ENCODE measurements around the gene RBM5.

The RBM5 gene

DNA sequence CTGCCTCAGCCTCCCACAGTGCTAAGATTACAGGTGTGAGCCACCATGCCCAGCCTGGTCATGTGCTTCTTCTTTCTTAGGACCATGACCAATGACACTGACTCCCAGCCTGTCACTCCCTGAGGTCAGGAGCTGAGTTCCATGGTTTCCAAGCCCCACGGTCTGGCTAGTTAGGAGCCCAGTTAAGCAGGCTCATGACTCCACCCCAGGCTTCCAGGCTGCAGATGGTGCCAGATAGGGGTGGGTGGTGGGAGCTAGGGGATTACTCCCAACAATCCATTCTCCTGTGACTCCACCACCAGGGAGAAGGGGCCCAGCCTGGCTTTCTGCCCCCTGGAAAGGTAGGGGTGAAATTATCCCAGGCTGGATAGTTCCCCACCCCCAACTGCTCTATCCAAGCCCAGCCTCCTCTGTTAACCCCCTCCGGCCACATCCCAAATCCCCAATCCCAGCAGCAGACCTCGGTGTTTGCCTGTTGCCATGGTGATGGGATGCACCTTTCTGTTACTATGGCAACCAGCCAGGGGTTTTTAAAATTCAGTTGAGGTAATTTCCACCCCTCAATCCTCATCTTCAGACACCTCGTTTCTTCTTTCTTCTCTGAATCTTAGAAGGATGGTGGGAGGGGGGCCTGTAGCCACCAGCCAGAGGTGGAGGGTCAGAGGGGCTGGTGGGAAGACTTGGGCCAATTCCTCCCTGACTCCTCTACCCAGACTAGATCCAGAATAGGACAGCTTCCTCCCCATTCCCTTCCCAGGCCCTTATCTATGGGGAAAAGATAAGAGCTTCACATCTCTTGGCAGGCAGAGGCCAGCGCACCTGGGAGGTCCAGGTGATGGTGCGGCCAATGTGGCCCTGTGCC, 43.9 kb downstream of the RBM5 start:
- no peak for ATAC-seq
- no peak for TF ChIP-seq ESRRG (CRISPR knock-in tag; IDR thresholded peaks at IDR 0.05)
- TF ChIP-seq, protein P1, sequence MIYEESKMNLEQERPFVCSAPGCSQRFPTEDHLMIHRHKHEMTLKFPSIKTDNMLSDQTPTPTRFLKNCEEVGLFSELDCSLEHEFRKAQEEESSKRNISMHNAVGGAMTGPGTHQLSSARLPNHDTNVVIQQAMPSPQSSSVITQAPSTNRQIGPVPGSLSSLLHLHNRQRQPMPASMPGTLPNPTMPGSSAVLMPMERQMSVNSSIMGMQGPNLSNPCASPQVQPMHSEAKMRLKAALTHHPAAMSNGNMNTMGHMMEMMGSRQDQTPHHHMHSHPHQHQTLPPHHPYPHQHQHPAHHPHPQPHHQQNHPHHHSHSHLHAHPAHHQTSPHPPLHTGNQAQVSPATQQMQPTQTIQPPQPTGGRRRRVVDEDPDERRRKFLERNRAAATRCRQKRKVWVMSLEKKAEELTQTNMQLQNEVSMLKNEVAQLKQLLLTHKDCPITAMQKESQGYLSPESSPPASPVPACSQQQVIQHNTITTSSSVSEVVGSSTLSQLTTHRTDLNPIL (CRISPR knock-in tag; IDR thresholded peaks at IDR 0.05; ENCODE audit: low read depth), result no peak
- TF ChIP-seq, protein P2, sequence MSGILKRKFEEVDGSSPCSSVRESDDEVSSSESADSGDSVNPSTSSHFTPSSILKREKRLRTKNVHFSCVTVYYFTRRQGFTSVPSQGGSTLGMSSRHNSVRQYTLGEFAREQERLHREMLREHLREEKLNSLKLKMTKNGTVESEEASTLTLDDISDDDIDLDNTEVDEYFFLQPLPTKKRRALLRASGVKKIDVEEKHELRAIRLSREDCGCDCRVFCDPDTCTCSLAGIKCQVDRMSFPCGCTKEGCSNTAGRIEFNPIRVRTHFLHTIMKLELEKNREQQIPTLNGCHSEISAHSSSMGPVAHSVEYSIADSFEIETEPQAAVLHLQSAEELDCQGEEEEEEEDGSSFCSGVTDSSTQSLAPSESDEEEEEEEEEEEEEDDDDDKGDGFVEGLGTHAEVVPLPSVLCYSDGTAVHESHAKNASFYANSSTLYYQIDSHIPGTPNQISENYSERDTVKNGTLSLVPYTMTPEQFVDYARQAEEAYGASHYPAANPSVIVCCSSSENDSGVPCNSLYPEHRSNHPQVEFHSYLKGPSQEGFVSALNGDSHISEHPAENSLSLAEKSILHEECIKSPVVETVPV (CRISPR knock-in tag; IDR thresholded peaks at IDR 0.05), result no peak
- no peak for TF ChIP-seq OSR1 (CRISPR knock-in tag; IDR thresholded peaks at IDR 0.05)
- TF ChIP-seq RARB (CRISPR knock-in tag; IDR thresholded peaks at IDR 0.05), result no peak
- TF ChIP-seq PPARA (CRISPR knock-in tag; IDR thresholded peaks at IDR 0.05; ENCODE audit: borderline replicate concordance), result no peak
- TF ChIP-seq, protein P3, sequence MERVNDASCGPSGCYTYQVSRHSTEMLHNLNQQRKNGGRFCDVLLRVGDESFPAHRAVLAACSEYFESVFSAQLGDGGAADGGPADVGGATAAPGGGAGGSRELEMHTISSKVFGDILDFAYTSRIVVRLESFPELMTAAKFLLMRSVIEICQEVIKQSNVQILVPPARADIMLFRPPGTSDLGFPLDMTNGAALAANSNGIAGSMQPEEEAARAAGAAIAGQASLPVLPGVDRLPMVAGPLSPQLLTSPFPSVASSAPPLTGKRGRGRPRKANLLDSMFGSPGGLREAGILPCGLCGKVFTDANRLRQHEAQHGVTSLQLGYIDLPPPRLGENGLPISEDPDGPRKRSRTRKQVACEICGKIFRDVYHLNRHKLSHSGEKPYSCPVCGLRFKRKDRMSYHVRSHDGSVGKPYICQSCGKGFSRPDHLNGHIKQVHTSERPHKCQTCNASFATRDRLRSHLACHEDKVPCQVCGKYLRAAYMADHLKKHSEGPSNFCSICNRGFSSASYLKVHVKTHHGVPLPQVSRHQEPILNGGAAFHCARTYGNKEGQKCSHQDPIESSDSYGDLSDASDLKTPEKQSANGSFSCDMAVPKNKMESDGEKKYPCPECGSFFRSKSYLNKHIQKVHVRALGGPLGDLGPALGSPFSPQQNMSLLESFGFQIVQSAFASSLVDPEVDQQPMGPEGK (CRISPR knock-in tag; IDR thresholded peaks at IDR 0.05; ENCODE audit: borderline replicate concordance), result no peak
- TF ChIP-seq, protein P4, sequence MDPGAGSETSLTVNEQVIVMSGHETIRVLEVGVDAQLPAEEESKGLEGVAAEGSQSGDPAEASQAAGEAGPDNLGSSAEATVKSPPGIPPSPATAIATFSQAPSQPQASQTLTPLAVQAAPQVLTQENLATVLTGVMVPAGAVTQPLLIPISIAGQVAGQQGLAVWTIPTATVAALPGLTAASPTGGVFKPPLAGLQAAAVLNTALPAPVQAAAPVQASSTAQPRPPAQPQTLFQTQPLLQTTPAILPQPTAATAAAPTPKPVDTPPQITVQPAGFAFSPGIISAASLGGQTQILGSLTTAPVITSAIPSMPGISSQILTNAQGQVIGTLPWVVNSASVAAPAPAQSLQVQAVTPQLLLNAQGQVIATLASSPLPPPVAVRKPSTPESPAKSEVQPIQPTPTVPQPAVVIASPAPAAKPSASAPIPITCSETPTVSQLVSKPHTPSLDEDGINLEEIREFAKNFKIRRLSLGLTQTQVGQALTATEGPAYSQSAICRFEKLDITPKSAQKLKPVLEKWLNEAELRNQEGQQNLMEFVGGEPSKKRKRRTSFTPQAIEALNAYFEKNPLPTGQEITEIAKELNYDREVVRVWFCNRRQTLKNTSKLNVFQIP (CRISPR knock-in tag; IDR thresholded peaks at IDR 0.05; ENCODE audit: borderline replicate concordance, low read depth), result no peak
- no peak for TF ChIP-seq ZNF70 (CRISPR knock-in tag; IDR thresholded peaks at IDR 0.05)
- TF ChIP-seq ZC3H10 (CRISPR knock-in tag; IDR thresholded peaks at IDR 0.05), result no peak
- TF ChIP-seq GLIS3 (CRISPR knock-in tag; IDR thresholded peaks at IDR 0.05), result no peak
- no peak for TF ChIP-seq ZNF565 (CRISPR knock-in tag; conservative IDR thresholded peaks at IDR 0.05; ENCODE audit: low read depth)
- no peak for TF ChIP-seq ZFP30 (CRISPR knock-in tag; IDR thresholded peaks at IDR 0.05)
- no peak for TF ChIP-seq ZNF8 (CRISPR knock-in tag; IDR thresholded peaks at IDR 0.05)
- TF ChIP-seq BACH2 (CRISPR knock-in tag; IDR thresholded peaks at IDR 0.05; ENCODE audit: borderline replicate concordance), result no peak
- no peak for TF ChIP-seq SNAI2 (CRISPR knock-in tag; IDR thresholded peaks at IDR 0.05)

DNA sequence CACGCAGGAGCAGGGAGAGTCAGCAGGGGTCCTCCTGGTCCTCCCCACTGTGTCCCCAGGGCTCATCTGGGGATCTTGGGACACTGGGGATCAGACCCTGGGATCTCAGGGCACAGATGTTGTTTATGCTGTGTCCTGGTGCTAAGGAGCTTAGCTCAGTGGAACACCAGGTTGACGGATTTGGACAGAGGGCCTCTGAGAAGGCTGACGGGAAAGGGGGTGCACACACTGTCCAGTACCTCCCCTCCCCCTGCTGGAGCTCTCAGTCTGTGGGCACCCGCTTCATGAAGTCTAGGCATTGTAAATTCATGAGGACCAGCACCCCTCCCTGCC, 44.5 kb downstream of the RBM5 start:
- TF ChIP-seq, protein P1 (CRISPR knock-in tag; IDR thresholded peaks at IDR 0.05; ENCODE audit: low read depth), result no peak
- TF ChIP-seq ESRRG (CRISPR knock-in tag; IDR thresholded peaks at IDR 0.05) (no peak), GLIS3 (CRISPR knock-in tag; IDR thresholded peaks at IDR 0.05) (no peak), ARNTL (CRISPR knock-in tag; IDR thresholded peaks at IDR 0.05; ENCODE audit: borderline replicate concordance, low read depth) (no peak), TOX (CRISPR knock-in tag; IDR thresholded peaks at IDR 0.05; ENCODE audit: borderline replicate concordance) (no peak), PPARA (CRISPR knock-in tag; IDR thresholded peaks at IDR 0.05; ENCODE audit: borderline replicate concordance) (no peak), ZNF8 (CRISPR knock-in tag; IDR thresholded peaks at IDR 0.05) (no peak), ZC3H10 (CRISPR knock-in tag; IDR thresholded peaks at IDR 0.05) (no peak), CSDC2 (CRISPR knock-in tag; IDR thresholded peaks at IDR 0.05) (no peak)
- TF ChIP-seq, protein P4 (CRISPR knock-in tag; IDR thresholded peaks at IDR 0.05; ENCODE audit: borderline replicate concordance, low read depth), result no peak
- TF ChIP-seq, protein P2 (CRISPR knock-in tag; IDR thresholded peaks at IDR 0.05), result no peak
- no peak for ATAC-seq

Measured in SK-N-SH treated with all-trans-retinoic acid at 6 μM for 48 hours (cell line).